NCI-H2107 (cell line): ENCODE data around the gene RHOXF2.

Experiments used
- DNase-seq: peaks from one replicate; lab custom pipeline; 2025; lab: John Stamatoyannopoulos, UW

The RHOXF2 gene

DNA sequence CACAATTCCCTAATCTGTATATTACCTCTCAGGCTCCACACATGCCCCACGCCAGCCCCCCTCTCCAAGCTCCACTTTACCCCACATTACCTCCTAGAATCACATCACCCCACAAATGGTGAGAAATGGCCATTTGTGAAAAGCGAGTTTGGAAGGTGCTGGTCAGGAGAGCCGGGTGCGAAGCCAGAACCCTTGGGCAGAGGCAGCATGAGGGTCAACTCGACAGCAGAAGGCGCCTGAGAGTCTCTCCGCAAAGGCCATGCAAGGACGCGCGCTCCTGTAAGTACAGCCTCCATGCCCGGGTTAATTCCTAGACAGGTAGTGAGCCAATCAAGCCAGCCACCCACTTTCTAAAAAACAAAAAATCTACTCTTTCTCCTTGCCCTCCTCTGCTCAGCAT lies 42.4 kb downstream of the RHOXF2 start:
- no peak for DNase-seq

DNA sequence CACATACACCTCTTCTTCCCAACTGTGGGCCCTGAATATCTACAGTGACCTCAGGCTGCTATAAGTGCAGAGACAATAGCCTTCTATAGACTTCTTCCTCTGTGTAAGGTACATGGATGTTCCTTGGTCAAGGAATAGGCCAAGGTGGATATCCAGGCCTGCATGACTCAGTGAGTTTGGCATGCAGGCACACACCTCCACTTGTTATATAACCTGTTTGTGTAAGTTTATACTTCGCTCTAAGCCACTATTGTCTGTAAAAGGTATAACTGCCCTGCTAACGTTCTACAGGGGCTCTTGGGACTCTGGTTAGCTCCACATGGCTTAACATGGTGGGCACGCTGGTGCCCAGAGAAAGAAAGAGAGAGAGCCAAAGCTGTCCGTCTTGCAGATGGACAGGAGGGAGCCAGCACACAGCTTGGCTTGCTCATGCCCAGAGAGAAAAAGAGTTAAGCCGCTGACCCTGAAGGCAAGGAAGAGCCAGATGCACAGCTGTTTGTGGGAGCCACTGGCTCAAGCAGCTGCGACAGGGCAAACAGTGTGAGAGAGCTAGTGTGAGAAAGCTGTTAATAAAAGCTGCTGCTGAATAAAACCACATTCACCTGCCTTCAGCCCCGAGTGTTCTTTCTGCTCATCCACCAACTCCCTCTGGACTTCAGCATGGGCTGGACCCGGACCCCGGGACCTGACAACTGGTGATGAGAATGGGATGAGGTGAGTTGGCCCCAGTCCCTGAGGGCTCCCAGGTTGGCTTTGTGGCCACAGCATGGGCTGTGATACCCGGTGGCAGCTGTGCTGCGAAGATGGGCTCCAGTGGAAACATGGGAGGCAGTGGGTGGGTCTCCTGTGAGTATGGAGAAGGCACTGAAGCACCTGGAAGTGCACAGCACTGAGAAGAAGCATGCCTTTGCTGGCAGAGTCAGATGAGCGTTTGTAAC lies 47.7 kb downstream of the RHOXF2 start:
- DNase-seq = no peak

DNA sequence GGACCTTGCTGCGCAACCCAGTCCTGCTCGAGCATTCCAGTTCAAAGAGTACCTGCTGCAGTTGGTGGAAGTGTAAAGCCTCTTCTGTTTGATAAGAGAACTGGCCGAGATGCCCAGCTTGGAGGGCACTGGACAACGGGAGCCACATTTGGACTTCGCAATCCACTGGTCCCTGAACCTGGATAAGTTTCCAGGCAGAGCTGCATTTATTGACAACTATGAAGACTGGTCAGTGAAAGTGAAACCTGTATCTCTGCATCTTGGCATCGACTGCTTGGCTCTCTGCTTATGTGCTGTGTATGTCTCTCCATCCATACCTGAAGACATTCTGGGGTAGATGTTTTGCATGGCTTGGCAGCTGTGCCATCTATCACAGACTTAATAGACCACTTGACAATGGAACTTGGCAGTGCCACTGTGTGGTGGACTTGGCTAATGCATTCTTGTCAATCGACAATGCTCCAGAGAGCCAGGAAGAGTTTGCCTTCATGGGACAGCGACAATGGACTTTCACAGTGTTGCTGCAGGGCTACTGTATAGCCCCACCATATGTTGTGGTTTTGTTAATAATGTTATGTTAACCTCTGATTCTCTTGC lies 48.7 kb downstream of the RHOXF2 start:
- no peak for DNase-seq

DNA sequence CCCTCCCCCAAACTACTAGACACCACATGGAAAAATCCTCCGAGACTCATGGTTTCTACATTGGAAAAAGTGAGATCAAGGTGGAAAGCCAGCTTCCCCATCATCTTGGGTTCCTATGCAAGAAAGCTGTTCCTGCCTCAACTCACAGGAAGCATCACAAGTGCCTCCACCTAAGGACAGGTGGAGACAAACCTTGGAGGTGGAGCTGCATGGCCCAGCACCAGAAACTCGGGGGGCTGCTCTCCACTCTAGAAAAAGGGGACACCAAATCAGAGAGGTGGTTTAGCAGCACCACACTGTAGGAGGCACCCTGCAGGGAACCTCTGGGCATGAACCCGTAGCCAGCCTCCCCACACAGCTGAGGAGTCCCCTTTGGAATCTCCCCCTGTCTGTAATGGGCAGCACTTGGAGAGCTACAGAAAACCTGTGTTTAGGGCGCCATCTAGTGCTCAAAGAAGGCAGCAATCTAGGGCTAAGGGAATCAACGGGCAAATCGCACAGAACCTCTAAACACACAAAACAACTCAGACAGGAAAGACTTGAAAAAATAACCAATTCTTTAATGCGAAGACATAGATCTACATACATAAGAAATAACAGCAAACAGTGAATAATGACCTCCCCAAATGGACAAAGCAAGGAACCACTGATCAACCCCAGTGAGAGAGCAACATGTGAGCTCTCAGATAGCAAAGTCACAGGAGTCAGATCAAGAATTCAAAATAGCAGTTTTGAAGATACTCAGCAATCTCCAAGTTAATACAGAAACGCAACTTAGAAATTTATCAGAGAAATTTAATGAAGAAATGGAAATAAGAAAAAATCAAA lies 55.2 kb downstream of the RHOXF2 start:
- DNase-seq = peak; percentile 12
